HG03432 (cell line): ENCODE data around the gene BPHL.
A peak's percentile ranks its signal among the peaks of the same experiment; 100 is the strongest.
"Not testable (repeated sequence)": the region's sequence is repeated elsewhere in the genome, so short reads cannot be mapped to it uniquely, and the experiment has no call there.

Source experiments
- ATAC-seq: cut with Tn5 transposase; IDR thresholded peaks from one replicate; pipeline ENCODE4 v1.9.1; 2021; ENCODE audit warnings: mild to moderate bottlenecking, moderate library complexity; ENCODE audit not compliant: unreplicated experiment

BPHL gene

GRCh38 chr6:3118353-3119039, at the start of gene BPHL:
Gene BPHL (plus strand): TSS chr6:3118711. CDS start chr6:3118741, 30 bp downstream.
- ATAC-seq, result peak; percentile 94

GRCh38 chr6:3071568-3071967, 46.9 kb upstream of the BPHL start:
- no peak for ATAC-seq

- no peak for ATAC-seq
Observed at GRCh38 chr6:3072798-3073197, 45.7 kb upstream of the BPHL start.

- no peak for ATAC-seq
Observed at GRCh38 chr6:3073382-3073781, 45.1 kb upstream of the BPHL start.

GRCh38 chr6:3075772-3076113, 42.8 kb upstream of the BPHL start:
- no peak for ATAC-seq

GRCh38 chr6:3076320-3076719, 42.2 kb upstream of the BPHL start:
- ATAC-seq, result no peak

- no peak for ATAC-seq
Observed at GRCh38 chr6:3077430-3077829, 41.1 kb upstream of the BPHL start.

- ATAC-seq, result not testable (repeated sequence)
Observed at GRCh38 chr6:3078952-3079351, 39.6 kb upstream of the BPHL start.

GRCh38 chr6:3079682-3080081, 38.8 kb upstream of the BPHL start:
- no peak for ATAC-seq

- no peak for ATAC-seq
Observed at GRCh38 chr6:3081960-3082359, 36.6 kb upstream of the BPHL start.

- ATAC-seq, result no peak
Observed at GRCh38 chr6:3085074-3085473, 33.4 kb upstream of the BPHL start.

- no peak for ATAC-seq
Observed at GRCh38 chr6:3086282-3086946, 32.1 kb upstream of the BPHL start.

- no peak for ATAC-seq
Observed at GRCh38 chr6:3088446-3088845, 30.1 kb upstream of the BPHL start.

GRCh38 chr6:3088968-3089367, 29.5 kb upstream of the BPHL start:
- ATAC-seq, result no peak

GRCh38 chr6:3090013-3090412, 28.5 kb upstream of the BPHL start:
- ATAC-seq, result no peak

GRCh38 chr6:3094815-3095214, 23.7 kb upstream of the BPHL start:
- ATAC-seq, result no peak

- no peak for ATAC-seq
Observed at GRCh38 chr6:3102875-3103274, 15.6 kb upstream of the BPHL start.

GRCh38 chr6:3108746-3109414, 9.6 kb upstream of the BPHL start:
- no peak for ATAC-seq

- ATAC-seq, result no peak
Observed at GRCh38 chr6:3109761-3110160, 8.8 kb upstream of the BPHL start.

- ATAC-seq, result no peak
Observed at GRCh38 chr6:3114377-3114776, 4.1 kb upstream of the BPHL start.

GRCh38 chr6:3117912-3118352, 579 bp upstream of the BPHL start:
- no peak for ATAC-seq

GRCh38 chr6:3119040-3119723, 671 bp downstream of the BPHL start:
- ATAC-seq, result peak; percentile 35
